Testis (tissue), 3 donors: ENCODE data around the gene CDH13. TPM values are rescaled to one million over a fixed set of nuclear protein-coding genes. Genes with fewer than 3 reads are reported as not detected.

ENCODE experiments used
- DNase-seq: peaks from one replicate; pipeline ENCODE4 v3.0.0-alpha.2; 2019
- H3K27ac ChIP-seq, 2 donors: fragments of 200-600 bp; sonication (generic); one replicate each; pipeline ENCODE4 v1.5.1; 2019
- H3K27me3 ChIP-seq: fragments of 200-600 bp; sonication (generic); one replicate; pipeline ENCODE4 v1.5.1; 2019
- H3K36me3 ChIP-seq: fragments of 200-600 bp; sonication (generic); one replicate; pipeline ENCODE4 v1.5.1; 2017; ENCODE audit warnings: low read depth; ENCODE audit errors: missing control alignments
- H3K4me1 ChIP-seq: fragments of 200-600 bp; sonication (generic); one replicate; pipeline ENCODE4 v1.5.1; 2019
- H3K4me3 ChIP-seq, 2 donors: fragments of 200-600 bp; sonication (generic); one replicate each; pipeline ENCODE4 v1.5.1; 2017 to 2019
- H3K9me3 ChIP-seq: fragments of 200-600 bp; sonication (generic); one replicate; pipeline ENCODE4 v1.5.1; 2017
- POLR2A ChIP-seq: fragments of 450-650 bp; IDR thresholded peaks from one replicate; pipeline ENCODE4 v1.6.1; 2017; ENCODE audit warnings: antibody characterized with exemption, mild to moderate bottlenecking, moderate library complexity
- WGBS, 2 donors: methylation state at CpG; one replicate each; pipeline ENCODE4 v1.1.5; 2018; 5-methylcytosine and 5-hydroxymethylcytosine counted together
- intact Hi-C: fragments of 100-400 bp; cut with DNase I; formaldehyde crosslinking; loops from one replicate; pipeline ENCODE4 v1.15.1; 2023; ENCODE audit warnings: low total_unique reads
- polyA plus RNA-seq: library from polyadenylated mRNA; stranded (reverse); fragments of 350-450 nt; fragmentation: Illumina TruSeq; extraction: RNeasy Lipid Tissue Mini Kit (QIAGEN cat#74804); gene quantifications from one replicate; pipeline ENCODE4 v1.2.3, GENCODE V29; 2014; ENCODE audit warnings: low read depth, low replicate concordance; ENCODE audit not compliant: insufficient read depth
- total RNA-seq, 2 donors: library from RNA; depleted of rRNA; stranded (reverse); fragments of >200 nt; gene quantifications; one replicate each; pipeline ENCODE4 v1.2.3, GENCODE V29; 2016
- TF ChIP-seq, protein P1 (sequence below), 3 experiments: fragments of 450-650 bp in 2 of 3; fragments of 200-600 bp in 1 of 3; sonication (generic) in 1 of 3; IDR thresholded peaks; one replicate each; pipeline ENCODE4 v1.5.1; 2016 to 2019; ENCODE audit warnings: antibody characterized with exemption in 3 of 3, mild to moderate bottlenecking in 2 of 3, moderate library complexity in 1 of 3

The CDH13 gene
- total and polyA plus RNA-seq, 3 donors from 2014 or later: 1.2 to 11.1 (median 2.0) TPM

DNA sequence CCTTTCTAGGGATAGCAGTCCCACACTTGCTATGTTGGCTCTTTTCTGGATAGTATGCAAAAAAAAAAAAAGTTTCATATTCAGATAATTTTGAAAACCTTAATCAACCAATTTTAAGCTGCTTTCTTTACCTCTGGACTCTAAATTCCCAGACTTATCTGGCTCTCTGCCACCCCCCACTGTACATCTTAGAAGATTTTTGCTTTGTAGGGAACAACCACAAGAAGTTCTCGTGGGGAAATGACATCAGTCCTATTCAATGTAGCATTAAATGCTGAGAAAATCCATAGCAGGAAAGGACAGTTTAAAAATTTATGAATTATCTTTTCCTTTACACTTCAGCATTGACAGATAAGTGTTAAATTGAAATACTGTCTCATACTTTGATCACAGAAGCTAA, 618.3 kb downstream of the CDH13 start:
- TF ChIP-seq POLR2A: no peak
- no peaks in the 10 kb centered on the region for H3K36me3 ChIP-seq
- 71 to 81% methylated on average over 1 of the region's 1 CpG for WGBS, 2 donors
- H3K27ac ChIP-seq: no peak overlapping the region
- no peaks in the 10 kb centered on the region for H3K27me3 ChIP-seq
- no peaks in the 10 kb centered on the region for H3K9me3 ChIP-seq
- DNase-seq: no peak
- intact Hi-C loops: no loop called here
- no peak overlapping the region for H3K4me3 ChIP-seq
- H3K4me1 ChIP-seq: no peaks in the 10 kb centered on the region

DNA sequence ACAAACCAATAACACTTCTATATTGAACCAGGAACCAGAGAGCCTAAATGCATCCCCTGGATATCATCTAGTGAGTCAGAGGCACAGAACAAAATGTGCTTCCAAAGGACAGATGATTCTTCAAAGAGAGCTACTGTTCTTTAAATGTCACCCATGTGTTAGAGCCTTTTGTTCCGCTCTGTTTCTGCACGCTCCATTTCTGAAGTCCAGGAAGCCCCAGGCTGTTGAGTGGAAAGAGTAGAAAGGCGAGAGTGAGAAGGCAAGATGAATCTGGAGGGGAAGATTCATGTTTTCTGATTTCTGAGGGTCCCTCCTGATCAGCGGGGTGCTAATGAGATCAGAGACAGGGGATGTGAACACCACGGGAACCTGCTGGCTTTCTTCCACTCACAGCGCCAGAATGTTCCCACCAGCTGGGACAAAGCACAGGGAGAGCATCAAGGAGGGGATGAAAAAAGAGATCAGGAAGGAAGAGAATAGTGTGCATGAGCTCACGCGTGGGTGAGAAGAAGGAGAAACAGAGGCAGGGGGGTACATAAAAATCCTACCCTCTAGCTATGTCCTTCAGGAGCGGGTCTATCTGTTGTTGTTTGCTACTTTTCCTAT, 621.1 kb downstream of the CDH13 start:
- Histone ChIP-seq H3K27me3 (no peaks in the 10 kb centered on the region), H3K4me3 (no peak overlapping the region), H3K36me3 (no peaks in the 10 kb centered on the region), H3K9me3 (no peaks in the 10 kb centered on the region), H3K4me1 (no peaks in the 10 kb centered on the region), H3K27ac (no peak overlapping the region)
- intact Hi-C loops: no loop called here
- TF ChIP-seq, protein P1, sequence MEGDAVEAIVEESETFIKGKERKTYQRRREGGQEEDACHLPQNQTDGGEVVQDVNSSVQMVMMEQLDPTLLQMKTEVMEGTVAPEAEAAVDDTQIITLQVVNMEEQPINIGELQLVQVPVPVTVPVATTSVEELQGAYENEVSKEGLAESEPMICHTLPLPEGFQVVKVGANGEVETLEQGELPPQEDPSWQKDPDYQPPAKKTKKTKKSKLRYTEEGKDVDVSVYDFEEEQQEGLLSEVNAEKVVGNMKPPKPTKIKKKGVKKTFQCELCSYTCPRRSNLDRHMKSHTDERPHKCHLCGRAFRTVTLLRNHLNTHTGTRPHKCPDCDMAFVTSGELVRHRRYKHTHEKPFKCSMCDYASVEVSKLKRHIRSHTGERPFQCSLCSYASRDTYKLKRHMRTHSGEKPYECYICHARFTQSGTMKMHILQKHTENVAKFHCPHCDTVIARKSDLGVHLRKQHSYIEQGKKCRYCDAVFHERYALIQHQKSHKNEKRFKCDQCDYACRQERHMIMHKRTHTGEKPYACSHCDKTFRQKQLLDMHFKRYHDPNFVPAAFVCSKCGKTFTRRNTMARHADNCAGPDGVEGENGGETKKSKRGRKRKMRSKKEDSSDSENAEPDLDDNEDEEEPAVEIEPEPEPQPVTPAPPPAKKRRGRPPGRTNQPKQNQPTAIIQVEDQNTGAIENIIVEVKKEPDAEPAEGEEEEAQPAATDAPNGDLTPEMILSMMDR (IDR thresholded peaks at IDR 0.05): no peak
- TF ChIP-seq POLR2A: no peak
- no peak for DNase-seq
- WGBS, 2 donors: 61 to 63% methylated on average over 9 of the region's 9 CpGs

DNA sequence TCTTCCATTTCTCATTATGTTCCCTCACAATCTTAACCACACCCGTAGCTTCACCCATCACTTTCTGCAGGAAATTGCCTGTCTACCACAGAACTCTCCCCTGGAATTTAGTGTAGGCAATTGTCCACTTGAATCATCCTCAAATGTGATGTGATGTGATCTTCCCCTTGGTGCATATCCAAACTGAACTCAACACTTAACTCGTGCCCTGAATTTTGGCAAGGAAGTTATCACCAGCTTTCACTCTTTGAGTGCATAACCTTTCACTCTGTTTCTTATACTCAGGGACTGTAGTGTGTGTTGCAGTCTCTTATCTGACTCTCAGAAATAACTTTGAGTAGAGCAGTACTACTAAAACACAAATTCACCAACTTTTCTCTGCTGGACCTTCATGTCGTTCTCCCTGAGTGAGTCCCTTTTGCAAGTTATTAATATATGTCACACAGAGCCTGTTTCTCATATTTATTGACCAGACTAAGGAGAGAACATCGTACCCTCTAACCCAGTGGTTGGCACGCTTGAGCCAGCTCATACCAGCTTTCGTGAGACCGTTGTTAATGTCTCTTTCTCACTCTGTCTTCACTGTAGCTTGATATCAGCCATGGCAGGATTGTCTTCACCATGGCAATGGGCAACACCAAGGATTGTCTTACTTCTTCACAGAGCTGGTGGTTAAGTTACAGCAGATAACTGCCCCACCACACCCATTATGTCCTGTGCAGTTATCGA, 622.1 kb downstream of the CDH13 start:
- intact Hi-C loops: no loop called here
- H3K36me3 ChIP-seq: no peaks in the 10 kb centered on the region

DNA sequence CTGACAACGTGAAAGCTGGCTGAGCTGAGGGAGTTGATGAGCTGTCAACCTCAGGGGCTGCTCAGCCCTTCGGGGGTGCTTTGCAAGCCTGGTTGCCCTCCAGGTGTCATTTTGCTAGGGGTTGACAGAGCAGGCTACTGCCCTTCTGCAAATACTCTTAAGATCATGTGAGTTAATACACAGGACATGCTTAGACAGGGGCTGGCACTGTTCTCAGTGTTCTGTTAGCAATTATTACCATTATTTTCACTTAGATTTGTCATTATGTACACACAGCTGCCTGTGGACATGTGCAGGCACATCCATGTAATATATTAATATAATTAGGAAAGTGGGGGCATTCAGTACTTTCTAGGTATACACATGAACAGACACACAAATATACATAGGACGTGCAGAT, 626.8 kb downstream of the CDH13 start:
- Histone ChIP-seq H3K4me3 (no peak overlapping the region), H3K9me3 (no peaks in the 10 kb centered on the region), H3K27me3 (no peaks in the 10 kb centered on the region), H3K4me1 (no peaks in the 10 kb centered on the region), H3K27ac (no peak overlapping the region), H3K36me3 (no peaks in the 10 kb centered on the region)
- TF ChIP-seq POLR2A: no peak
- TF ChIP-seq, protein P1 (IDR thresholded peaks at IDR 0.05): no peak
- no peak for DNase-seq
- intact Hi-C loops: no loop called here
- 76 to 77% methylated on average over 3 of the region's 3 CpGs for WGBS, 2 donors

More for the DNA sequence above, 622.1 kb downstream of the CDH13 start:
- no peak overlapping the region for H3K27ac ChIP-seq
- H3K9me3 ChIP-seq: no peaks in the 10 kb centered on the region
- WGBS, 2 donors: 77 to 80% methylated on average over 8 of the region's 8 CpGs
- TF ChIP-seq, protein P1 (IDR thresholded peaks at IDR 0.05): no peak
- TF ChIP-seq POLR2A: no peak
- DNase-seq: no peak
- H3K27me3 ChIP-seq: no peaks in the 10 kb centered on the region
- no peak overlapping the region for H3K4me3 ChIP-seq
- no peaks in the 10 kb centered on the region for H3K4me1 ChIP-seq

DNA sequence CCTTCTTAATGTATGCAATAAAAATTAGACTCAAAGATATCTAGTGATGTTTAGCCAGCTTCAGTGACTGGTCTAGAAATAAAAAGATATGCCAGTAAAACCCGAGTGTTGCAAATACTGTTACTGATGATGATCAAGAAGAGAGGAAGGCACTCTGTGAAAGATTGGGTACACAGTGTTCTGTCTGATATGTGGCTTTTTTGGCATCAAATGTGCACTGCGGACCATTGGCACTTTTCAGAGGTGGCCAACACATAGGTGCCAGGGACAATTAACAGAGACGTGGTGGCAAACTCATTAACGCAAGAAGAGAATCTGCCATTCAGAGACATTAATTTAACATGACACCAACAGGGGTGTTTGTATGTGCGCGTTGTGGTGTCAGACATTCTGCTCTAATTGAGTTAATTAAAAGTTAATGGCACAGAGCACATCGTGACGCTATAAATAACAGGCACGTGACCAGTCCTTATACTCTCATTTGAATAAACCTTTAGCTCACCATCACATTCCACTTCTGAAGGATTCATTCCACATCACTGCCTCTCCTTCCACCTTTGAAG, 631.7 kb downstream of the CDH13 start:
- Histone ChIP-seq H3K27ac (no peak overlapping the region), H3K36me3 (no peaks in the 10 kb centered on the region), H3K27me3 (no peaks in the 10 kb centered on the region), H3K4me3 (no peak overlapping the region), H3K9me3 (no peaks in the 10 kb centered on the region), H3K4me1 (no peaks in the 10 kb centered on the region)
- WGBS, 2 donors: 73 to 86% methylated on average over 9 of the region's 9 CpGs
- TF ChIP-seq, protein P1 (IDR thresholded peaks at IDR 0.05): no peak
- TF ChIP-seq POLR2A: no peak
- intact Hi-C loops: no loop called here
- no peak for DNase-seq
